Natural killer cell treated with Interleukin-12 subunit alpha and Interleukin-12 subunit beta and Interleukin-15 and Interleukin-18, amount 100 ng/mL, for 72 hours (primary cell): ENCODE data around the gene GATAD2A. TPM values are rescaled to one million over a fixed set of nuclear protein-coding genes. Genes with fewer than 3 reads are reported as not detected.
A peak's percentile ranks its signal among the peaks of the same experiment; 100 is the strongest.

ENCODE experiments used
- ATAC-seq, 2 donors: fragments of 150-1000 bp; cut with Tn5 transposase in 1 of 2; sonication (Bioruptor Pico), chemical (Tn5 transposase) in 1 of 2; 2 replicates each; pipeline ENCODE4 v1.10.0; 2021
- DNase-seq: peaks from one replicate; pipeline ENCODE4 v3.0.0; 2022; ENCODE audit warnings: low spot score
- H3K27ac Mint-ChIP-seq, 2 donors: 1 replicate in 1 of 2; 2 replicates in 1 of 2; pipeline ENCODE4 v1.8.0; 2022; ENCODE audit warnings: mixed read lengths in 2 of 2, mild to moderate bottlenecking in 1 of 2, moderate library complexity in 1 of 2
- H3K27me3 Mint-ChIP-seq, 2 donors: 1 replicate in 1 of 2; 2 replicates in 1 of 2; pipeline ENCODE4 v1.8.0; 2022; ENCODE audit warnings: mixed read lengths in 2 of 2
- H3K36me3 Mint-ChIP-seq: one replicate; pipeline ENCODE4 v1.8.0; 2022; ENCODE audit warnings: mixed read lengths
- H3K4me1 Mint-ChIP-seq, 2 donors: 1 replicate in 1 of 2; 2 replicates in 1 of 2; pipeline ENCODE4 v1.8.0; 2022; ENCODE audit warnings: low read depth in 2 of 2, mixed read lengths in 2 of 2, mild to moderate bottlenecking in 1 of 2
- H3K4me3 Mint-ChIP-seq: one replicate; pipeline ENCODE4 v1.8.0; 2022; ENCODE audit warnings: mixed read lengths
- H3K9me3 Mint-ChIP-seq: 2 replicates; pipeline ENCODE4 v1.8.0; 2022; ENCODE audit warnings: mixed read lengths
- total RNA-seq, 2 donors: library from RNA; stranded (reverse); gene quantifications; one replicate each; pipeline ENCODE4 v1.2.3, GENCODE V29; 2022

The GATAD2A gene
- total RNA-seq, 2 donors from 2014 or later: 171 to 224 TPM

- Mint-ChIP-seq H3K4me3 (no peak overlapping the region), H3K9me3 (no peaks in the 10 kb centered on the region), H3K36me3 (no peaks in the 10 kb centered on the region), H3K27me3 (peaks cover 0 to 12% of the 10 kb centered on the region in 2 donors), H3K4me1 (peaks cover 13 to 19% of the 10 kb centered on the region in 2 donors), H3K27ac (no peak overlapping the region)
- DNase-seq (no peak), ATAC-seq (no peak)
Observed at GRCh38 chr19:19535311-19536191, 130.1 kb downstream of the GATAD2A start.

GRCh38 chr19:19537075-19538048, 131.9 kb downstream of the GATAD2A start:
- ATAC-seq: no peak
- Mint-ChIP-seq H3K9me3 (no peaks in the 10 kb centered on the region), H3K36me3 (no peaks in the 10 kb centered on the region), H3K4me3 (peak overlapping the region; percentile 20), H3K27ac (peak overlapping the region in 1 of 2 donors; percentile 72), H3K4me1 (peaks cover 11 to 21% of the 10 kb centered on the region in 2 donors), H3K27me3 (peaks cover 0 to 12% of the 10 kb centered on the region in 2 donors)
- no peak for DNase-seq

- peak within 1 kb of the TSS; percentile 20 for H3K4me3 Mint-ChIP-seq
- no peak for DNase-seq
Observed at GRCh38 chr19:19538061-19538784, 132.7 kb downstream of the GATAD2A start, which contains the start of gene CILP2. Gene CILP2, plus strand, starts transcription at chr19:19538265. Its CDS starts 85 bp downstream, at chr19:19538350.

GRCh38 chr19:19538785-19539166, 133.3 kb downstream of the GATAD2A start:
- H3K27me3 Mint-ChIP-seq: peaks cover 0 to 12% of the 10 kb centered on the region in 2 donors

More at GRCh38 chr19:19538061-19538784, 132.7 kb downstream of the GATAD2A start, which contains the start of gene CILP2:
- no peaks in the 10 kb centered on the region for H3K9me3 Mint-ChIP-seq
- peaks cover 13 to 21% of the 10 kb centered on the region in 2 donors for H3K4me1 Mint-ChIP-seq
- H3K36me3 Mint-ChIP-seq: no peaks in the 10 kb centered on the region
- ATAC-seq: no peak
- H3K27ac Mint-ChIP-seq: peak within 1 kb of the TSS in 1 of 2 donors; percentile 53
- peaks cover 0 to 12% of the 10 kb centered on the region in 2 donors for H3K27me3 Mint-ChIP-seq

GRCh38 chr19:19539698-19540063, 134.2 kb downstream of the GATAD2A start:
- H3K36me3 Mint-ChIP-seq: no peaks in the 10 kb centered on the region
- H3K27me3 Mint-ChIP-seq: peaks cover 0 to 12% of the 10 kb centered on the region in 2 donors
- DNase-seq (no peak), ATAC-seq (no peak)
- no peak overlapping the region for H3K4me3 Mint-ChIP-seq
- H3K4me1 Mint-ChIP-seq: peaks cover 13 to 21% of the 10 kb centered on the region in 2 donors
- no peak overlapping the region for H3K27ac Mint-ChIP-seq
- no peaks in the 10 kb centered on the region for H3K9me3 Mint-ChIP-seq

More at GRCh38 chr19:19538785-19539166, 133.3 kb downstream of the GATAD2A start:
- no peak overlapping the region for H3K27ac Mint-ChIP-seq
- H3K4me1 Mint-ChIP-seq: peaks cover 13 to 21% of the 10 kb centered on the region in 2 donors
- H3K36me3 Mint-ChIP-seq: no peaks in the 10 kb centered on the region
- DNase-seq: no peak
- no peaks in the 10 kb centered on the region for H3K9me3 Mint-ChIP-seq
- no peak for ATAC-seq
- no peak overlapping the region for H3K4me3 Mint-ChIP-seq

- Mint-ChIP-seq H3K27ac (no peak overlapping the region), H3K36me3 (no peaks in the 10 kb centered on the region), H3K4me3 (peak overlapping the region; percentile 48), H3K9me3 (no peaks in the 10 kb centered on the region), H3K27me3 (peaks cover 0 to 12% of the 10 kb centered on the region in 2 donors), H3K4me1 (peaks cover 13 to 21% of the 10 kb centered on the region in 2 donors)
- DNase-seq: no peak
- peak; percentile 51 to 74 for ATAC-seq
Observed at GRCh38 chr19:19540064-19540714, 134.7 kb downstream of the GATAD2A start.

- DNase-seq: peak; percentile 70
- H3K4me3 Mint-ChIP-seq: peak overlapping the region; percentile 48
- H3K36me3 Mint-ChIP-seq: no peaks in the 10 kb centered on the region
- peak; percentile 72 to 78 for ATAC-seq
- H3K27me3 Mint-ChIP-seq: peaks cover 0 to 12% of the 10 kb centered on the region in 2 donors
- H3K27ac Mint-ChIP-seq: no peak overlapping the region
- H3K9me3 Mint-ChIP-seq: no peaks in the 10 kb centered on the region
- peaks cover 13 to 21% of the 10 kb centered on the region in 2 donors for H3K4me1 Mint-ChIP-seq
Observed at GRCh38 chr19:19540715-19541515, 135.4 kb downstream of the GATAD2A start.

GRCh38 chr19:19541616-19542015, 136.1 kb downstream of the GATAD2A start:
- Mint-ChIP-seq H3K36me3 (no peaks in the 10 kb centered on the region), H3K9me3 (no peaks in the 10 kb centered on the region), H3K27ac (no peak overlapping the region), H3K4me1 (peaks cover 13 to 21% of the 10 kb centered on the region in 2 donors), H3K27me3 (peaks cover 0 to 12% of the 10 kb centered on the region in 2 donors), H3K4me3 (peak overlapping the region; percentile 28)
- ATAC-seq (no peak), DNase-seq (no peak)

- H3K9me3 Mint-ChIP-seq: no peaks in the 10 kb centered on the region
- DNase-seq (no peak), ATAC-seq (no peak)
- H3K4me1 Mint-ChIP-seq: peaks cover 13 to 17% of the 10 kb centered on the region in 2 donors
- H3K4me3 Mint-ChIP-seq: no peak overlapping the region
- no peaks in the 10 kb centered on the region for H3K36me3 Mint-ChIP-seq
- no peak overlapping the region for H3K27ac Mint-ChIP-seq
- H3K27me3 Mint-ChIP-seq: peaks cover 0 to 9% of the 10 kb centered on the region in 2 donors
Observed at GRCh38 chr19:19542507-19542906, 137.0 kb downstream of the GATAD2A start.

- DNase-seq (no peak), ATAC-seq (no peak)
- Mint-ChIP-seq H3K4me3 (no peak overlapping the region), H3K27ac (no peak overlapping the region), H3K36me3 (no peaks in the 10 kb centered on the region), H3K4me1 (peaks cover 13% of the 10 kb centered on the region in 2 donors), H3K9me3 (no peaks in the 10 kb centered on the region), H3K27me3 (peaks cover 0 to 5% of the 10 kb centered on the region in 2 donors)
Observed at GRCh38 chr19:19543101-19543500, 137.6 kb downstream of the GATAD2A start.

GRCh38 chr19:19543640-19544039, 138.2 kb downstream of the GATAD2A start:
- Mint-ChIP-seq H3K9me3 (no peaks in the 10 kb centered on the region), H3K27ac (no peak overlapping the region), H3K27me3 (peaks cover 0 to 4% of the 10 kb centered on the region in 2 donors), H3K36me3 (no peaks in the 10 kb centered on the region), H3K4me1 (peaks cover 11% of the 10 kb centered on the region in 2 donors), H3K4me3 (no peak overlapping the region)
- DNase-seq (no peak), ATAC-seq (no peak)
